AG04450 (cell line): ENCODE data around the gene LBH. TPM values are rescaled to one million over a fixed set of nuclear protein-coding genes. Genes with fewer than 3 reads are reported as not detected.

Source experiments
- CTCF ChIA-PET: fragments of 300-600, 350-600 bp; formaldehyde crosslinking; extraction: SDS; loops from one replicate; lab custom pipeline; 2022; ENCODE audit warnings: antibody characterized with exemption, inconsistent platforms; lab: Charles Lee
- POLR2A ChIA-PET: fragments of 350-600 bp; formaldehyde crosslinking; extraction: SDS; loops from one replicate; lab custom pipeline; 2021; ENCODE audit warnings: antibody characterized with exemption, inconsistent platforms; lab: Yijun Ruan, JAX
- DNase-seq: peaks from one replicate; pipeline ENCODE4 v3.0.0-alpha.2; 2011; ENCODE audit warnings: low read depth, low spot score
- H3K27ac ChIP-seq: one replicate; pipeline ENCODE4 v1.5.1; 2012; ENCODE audit warnings: low read depth, low read length, control low read depth
- H3K27me3 ChIP-seq: one replicate; pipeline ENCODE4 v1.6.0; 2012; ENCODE audit warnings: low read length; ENCODE audit not compliant: control insufficient read depth, insufficient read depth
- H3K4me3 ChIP-seq: 2 replicates; pipeline ENCODE4 v1.5.1; 2011; ENCODE audit warnings: mild to moderate bottlenecking, low read depth, low read length, control low read depth
- H3K9me3 ChIP-seq: 2 replicates; pipeline ENCODE4 v1.5.1; 2012; ENCODE audit warnings: low read length; ENCODE audit not compliant: control insufficient read depth, insufficient read depth
- CTCF ChIP-seq: IDR thresholded peaks from 2 replicates; pipeline ENCODE4 v1.5.1; 2011; ENCODE audit warnings: low read depth, low read length, control low read depth, inconsistent platforms
- polyA plus RNA-seq: library from polyadenylated mRNA; depleted of rRNA; stranded (reverse); fragments of >200 nt; gene quantifications from 2 replicates; pipeline ENCODE4 v1.2.3, GENCODE V29; 2011; rRNA removed
- small RNA-seq: library from RNA; depleted of rRNA; stranded (forward); fragments of <200 nt; gene quantifications from one replicate; pipeline ENCODE3, GENCODE V24; 2012; ENCODE audit warnings: low read depth; ENCODE audit not compliant: insufficient read length

Gene LBH
- polyA plus RNA-seq, 1 experiment, result 381 TPM

GRCh38 chr2:30308280-30308679 lies 76.9 kb downstream of the LBH start:
- Histone ChIP-seq H3K4me3 (no peak overlapping the region), H3K27me3 (no peaks in the 10 kb centered on the region), H3K9me3 (no peaks in the 10 kb centered on the region; the same call in 1 of the 2 replicates), H3K27ac (no peak overlapping the region)
- no peak for DNase-seq
- TF ChIP-seq CTCF, result no peak
- ChIA-PET POLR2A (no interaction called here), CTCF (interaction anchor here (1.6 to 2.6 kb wide), 2 partner anchors 11 to 403 kb away, joined by 4 to 8 read pairs; no protein-coding TSS in a partner anchor)

Small RNAs within 50 kb of the gene (small RNA-seq; reads per million reads assigned to genes)
- not detected for gene SNORA10B

Other genes starting within 250 kb of the LBH start
- 112 and 116 TPM in 2 replicates for gene YPEL5, start 84.5 kb upstream of the LBH start, polyA plus RNA-seq
- 19.5 and 25.2 TPM in 2 replicates for gene LCLAT1, start 215.7 kb downstream of the LBH start, polyA plus RNA-seq